Kidney (tissue), 22 donors: ENCODE data around the gene AP4E1. TPM values are rescaled to one million over a fixed set of nuclear protein-coding genes. Genes with fewer than 3 reads are reported as not detected.
A peak's percentile ranks its signal among the peaks of the same experiment; 100 is the strongest.

Experiments
- DNase-seq, 5 donors: peaks; one replicate each; pipeline ENCODE4 v3.0.0-alpha.2; 2013 to 2020
- FAIRE-seq: peaks from 2 replicates; lab custom pipeline; 2012; peaks lifted over from hg19 to GRCh38; lab: Jason Lieb, UNC
- H3K27ac ChIP-seq, 2 donors: one replicate each; pipeline ENCODE4 v1.7.0; 2013; ENCODE audit warnings: low read depth in 2 of 2, low read length in 2 of 2, inconsistent platforms in 1 of 2
- H3K27me3 ChIP-seq: one replicate; pipeline ENCODE4 v1.7.1; 2013; ENCODE audit warnings: low read length, inconsistent platforms; ENCODE audit not compliant: control insufficient read depth, insufficient read depth
- H3K36me3 ChIP-seq, 3 donors: one replicate each; pipeline versions ENCODE4 v1.7.0 to v1.7.1; 2013; ENCODE audit warnings: low read length in 3 of 3, control low read depth in 1 of 3, inconsistent platforms in 1 of 3; ENCODE audit not compliant: insufficient read depth in 3 of 3, control insufficient read depth in 2 of 3
- H3K4me1 ChIP-seq, 3 donors: one replicate each; pipeline versions ENCODE4 v1.7.0 to v1.7.1; 2013; ENCODE audit warnings: low read length in 3 of 3, inconsistent platforms in 1 of 3, low read depth in 1 of 3; ENCODE audit not compliant: control insufficient read depth in 2 of 3, insufficient read depth in 2 of 3
- H3K4me3 ChIP-seq, 3 donors: one replicate each; pipeline versions ENCODE4 v1.7.0 to v1.8.1; 2013; ENCODE audit warnings: low read length in 3 of 3, control low read depth in 1 of 3, inconsistent platforms in 1 of 3
- H3K9ac ChIP-seq, 3 donors: one replicate each; pipeline versions ENCODE4 v1.7.0 to v1.7.1; 2013; ENCODE audit warnings: low read length in 3 of 3, control low read depth in 1 of 3, inconsistent platforms in 1 of 3
- H3K9me3 ChIP-seq, 3 donors: one replicate each; pipeline versions ENCODE4 v1.7.0 to v1.7.1; 2013; ENCODE audit warnings: low read length in 3 of 3, control low read depth in 1 of 3, inconsistent platforms in 1 of 3; ENCODE audit not compliant: control insufficient read depth in 2 of 3, insufficient read depth in 1 of 3
- intact Hi-C: fragments of 100-400 bp; cut with DNase I; formaldehyde crosslinking; loops from one replicate; pipeline ENCODE4 v1.11.1; 2022
- long read RNA-seq, 10 donors: library from polyadenylated mRNA in 1 of 10; unstranded in 1 of 10; transcript quantifications; one replicate each; pipeline ENCODE4 v2.0.0 and lab custom pipeline, GENCODE V29; 2021 to 2026
- polyA plus RNA-seq: library from polyadenylated mRNA; stranded (reverse); fragments of 350-450 nt; fragmentation: Illumina TruSeq; extraction: RNeasy Lipid Tissue Mini Kit (QIAGEN cat#74804); gene quantifications from one replicate; pipeline ENCODE4 v1.2.3, GENCODE V29; 2014; ENCODE audit warnings: low read depth, low replicate concordance; ENCODE audit not compliant: insufficient read depth
- total RNA-seq: library from RNA; stranded (reverse); fragmentation: NEBNext Ultra II Directional; extraction: Animal tissue kit (Norgen Biotek cat#: 25700); gene quantifications from one replicate; pipeline ENCODE4 v1.2.1, GENCODE V29; 2021
- TF ChIP-seq, protein P1 (sequence below): IDR thresholded peaks from 3 replicates; pipeline ENCODE4 v1.5.1; 2012; ENCODE audit warnings: mild to moderate bottlenecking, moderate library complexity, borderline replicate concordance; ENCODE audit not compliant: insufficient read depth; ENCODE audit errors: extremely low read depth
- donor health status: control.
- donor health status: control.
- donor health status: control.
- donor health status: control.
- donor health status: control.
- donor health status: DM: yes; HTN: yes; CAD: no.
- donor health status: Normal renal cell carcinoma (clear cell type).

AP4E1 gene
- total RNA-seq, result 9.8 TPM
- polyA plus RNA-seq, result 2.0 TPM
- long read RNA-seq, donor 1, full-length matches to known transcripts, result 1 of 1 reads
- long read RNA-seq, donor 1, partial matches to known transcripts, result 0 of 1 reads
- long read RNA-seq, donor 1, other reads (novel, unspliced or antisense), result 0 of 1 reads
- long read RNA-seq, donor 2, result 0 reads
- long read RNA-seq, donor 3, result 0 reads
- long read RNA-seq, donor 4, result 0 reads
- long read RNA-seq, donor 5, result 0 reads
- long read RNA-seq, donor 6, result 0 reads
- long read RNA-seq, donor 7, full-length matches to known transcripts, result 1 of 6 reads
- long read RNA-seq, donor 7, partial matches to known transcripts, result 2 of 6 reads
- long read RNA-seq, donor 7, other reads (novel, unspliced or antisense), result 3 of 6 reads
- long read RNA-seq, donor 8, result 0 reads
- long read RNA-seq, donor 9, result 0 reads
- long read RNA-seq, donor 10, partial matches to known transcripts, result 9 of 9 reads
- long read RNA-seq, donor 10, other reads (novel, unspliced or antisense), result 0 of 9 reads

DNA sequence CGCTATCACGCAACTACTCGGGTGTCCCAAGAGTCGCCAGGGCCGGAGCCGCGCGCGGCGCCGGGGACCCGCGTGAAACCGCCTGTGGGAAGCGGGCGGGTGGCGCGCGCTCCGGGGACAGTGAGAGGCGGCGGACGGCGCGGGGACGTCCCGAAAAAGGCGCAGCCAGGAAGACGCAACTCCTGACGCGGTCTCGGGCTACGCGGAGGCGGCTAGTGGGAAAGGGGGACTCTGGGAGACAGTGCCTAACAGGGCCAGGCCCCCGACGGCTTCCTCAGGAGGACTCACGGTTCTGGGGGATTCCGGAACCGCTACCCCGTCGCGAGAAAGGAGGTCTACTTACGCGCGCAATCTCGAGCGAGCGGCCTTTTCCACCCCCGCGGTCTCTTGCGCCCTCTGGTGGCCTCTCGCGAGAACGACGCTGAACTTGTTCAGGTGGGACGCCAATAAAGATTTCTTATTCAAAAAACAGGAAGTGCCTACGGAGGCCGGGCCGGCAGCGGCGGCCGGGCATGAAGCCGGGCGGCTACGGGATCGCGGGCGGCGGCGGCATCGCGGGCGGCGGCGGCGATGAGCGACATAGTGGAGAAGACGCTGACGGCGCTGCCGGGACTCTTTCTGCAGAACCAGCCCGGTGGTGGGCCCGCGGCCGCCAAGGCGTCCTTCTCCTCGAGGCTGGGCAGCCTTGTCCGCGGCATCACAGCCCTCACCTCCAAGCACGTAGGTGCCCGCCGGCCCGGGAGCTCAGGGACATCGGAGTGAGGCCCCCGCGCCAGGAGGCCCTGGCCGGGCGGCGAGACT lies at the start of gene AP4E1:
Gene AP4E1, plus strand, starts transcription at position 475 of the 801 bp plus-strand sequence. Its CDS starts 96 bp downstream, at position 571.
- Histone ChIP-seq H3K9me3 (no peaks in the 10 kb centered on the region), H3K9ac (peak within 1 kb of the TSS; percentile 75 to 89 (median 86)), H3K4me1 (peaks cover 0 to 5% (median 0%) of the 10 kb centered on the region in 3 donors), H3K27me3 (no peaks in the 10 kb centered on the region), H3K27ac (peak within 1 kb of the TSS; percentile 93), H3K4me3 (peak within 1 kb of the TSS; percentile 75 to 89 (median 89)), H3K36me3 (peaks cover 0 to 7% (median 4%) of the 10 kb centered on the region in 3 donors)
- DNase-seq (peak; percentile 94 to 96 (median 96)), FAIRE-seq (no peak)
- intact Hi-C loops, result no loop called here
- TF ChIP-seq, protein P1, sequence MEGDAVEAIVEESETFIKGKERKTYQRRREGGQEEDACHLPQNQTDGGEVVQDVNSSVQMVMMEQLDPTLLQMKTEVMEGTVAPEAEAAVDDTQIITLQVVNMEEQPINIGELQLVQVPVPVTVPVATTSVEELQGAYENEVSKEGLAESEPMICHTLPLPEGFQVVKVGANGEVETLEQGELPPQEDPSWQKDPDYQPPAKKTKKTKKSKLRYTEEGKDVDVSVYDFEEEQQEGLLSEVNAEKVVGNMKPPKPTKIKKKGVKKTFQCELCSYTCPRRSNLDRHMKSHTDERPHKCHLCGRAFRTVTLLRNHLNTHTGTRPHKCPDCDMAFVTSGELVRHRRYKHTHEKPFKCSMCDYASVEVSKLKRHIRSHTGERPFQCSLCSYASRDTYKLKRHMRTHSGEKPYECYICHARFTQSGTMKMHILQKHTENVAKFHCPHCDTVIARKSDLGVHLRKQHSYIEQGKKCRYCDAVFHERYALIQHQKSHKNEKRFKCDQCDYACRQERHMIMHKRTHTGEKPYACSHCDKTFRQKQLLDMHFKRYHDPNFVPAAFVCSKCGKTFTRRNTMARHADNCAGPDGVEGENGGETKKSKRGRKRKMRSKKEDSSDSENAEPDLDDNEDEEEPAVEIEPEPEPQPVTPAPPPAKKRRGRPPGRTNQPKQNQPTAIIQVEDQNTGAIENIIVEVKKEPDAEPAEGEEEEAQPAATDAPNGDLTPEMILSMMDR, result peak; percentile 98

DNA sequence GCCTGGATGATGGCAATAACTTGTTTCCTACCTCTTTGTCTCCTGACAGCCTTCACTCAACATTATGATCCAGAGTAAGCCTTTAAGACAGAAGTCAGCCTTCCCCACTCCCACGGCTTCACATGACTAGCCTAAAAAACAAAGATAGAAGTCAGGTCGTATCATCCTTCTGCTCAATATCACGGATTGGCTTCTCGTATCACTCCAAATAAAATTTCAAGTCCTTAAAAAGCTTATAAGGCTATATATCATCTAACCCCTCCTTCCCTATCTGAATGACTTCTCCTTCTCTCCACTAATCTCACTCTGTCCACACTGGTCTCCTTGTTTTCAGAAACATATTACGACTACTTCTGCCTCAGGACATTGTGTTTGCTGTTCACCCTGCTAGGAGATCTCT lies 47.7 kb upstream of the AP4E1 start:
- H3K9ac ChIP-seq, result no peak overlapping the region
- H3K27ac ChIP-seq, result no peak overlapping the region
- FAIRE-seq, result no peak
- H3K36me3 ChIP-seq, result no peaks in the 10 kb centered on the region
- intact Hi-C loops, result no loop called here
- H3K4me1 ChIP-seq, result peaks cover 0 to 3% (median 3%) of the 10 kb centered on the region in 3 donors
- DNase-seq, result no peak
- TF ChIP-seq, protein P1, result no peak
- no peaks in the 10 kb centered on the region for H3K27me3 ChIP-seq
- no peak overlapping the region for H3K4me3 ChIP-seq
- no peaks in the 10 kb centered on the region for H3K9me3 ChIP-seq

DNA sequence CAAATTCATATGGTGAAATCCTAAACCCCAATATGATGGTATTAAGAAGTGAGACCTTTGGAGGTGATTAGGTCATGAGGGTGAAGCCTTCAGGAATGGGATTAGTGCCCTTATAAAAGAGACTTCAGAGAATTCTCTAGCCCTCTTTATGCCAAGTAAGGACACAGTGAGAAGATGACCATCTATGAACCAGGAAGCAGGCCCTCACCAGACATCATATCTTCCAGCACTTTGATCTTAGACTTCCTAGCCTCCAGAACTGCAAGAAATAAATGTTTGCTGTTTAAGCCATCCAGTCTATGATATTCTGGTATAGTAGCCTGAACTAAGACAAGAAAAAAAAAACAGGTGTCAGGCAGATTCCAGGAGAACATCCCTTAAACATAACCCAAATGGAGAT lies 45.9 kb upstream of the AP4E1 start:
- Histone ChIP-seq H3K9ac (no peak overlapping the region), H3K4me1 (peaks cover 0 to 3% (median 2%) of the 10 kb centered on the region in 3 donors), H3K9me3 (no peaks in the 10 kb centered on the region), H3K36me3 (no peaks in the 10 kb centered on the region), H3K27me3 (no peaks in the 10 kb centered on the region), H3K27ac (no peak overlapping the region), H3K4me3 (no peak overlapping the region)
- DNase-seq (no peak), FAIRE-seq (no peak)
- intact Hi-C loops, result no loop called here
- TF ChIP-seq, protein P1, result no peak
